ENCODE data around the gene KRTAP10-4. TPM values are rescaled to one million over a fixed set of nuclear protein-coding genes. Genes with fewer than 3 reads are reported as not detected.
"Not testable (repeated sequence)": the region's sequence is repeated elsewhere in the genome, so short reads cannot be mapped to it uniquely, and the experiment has no call there.

Gene KRTAP10-4
- total RNA-seq, 1 donor from 2014 or later = not detected

DNA sequence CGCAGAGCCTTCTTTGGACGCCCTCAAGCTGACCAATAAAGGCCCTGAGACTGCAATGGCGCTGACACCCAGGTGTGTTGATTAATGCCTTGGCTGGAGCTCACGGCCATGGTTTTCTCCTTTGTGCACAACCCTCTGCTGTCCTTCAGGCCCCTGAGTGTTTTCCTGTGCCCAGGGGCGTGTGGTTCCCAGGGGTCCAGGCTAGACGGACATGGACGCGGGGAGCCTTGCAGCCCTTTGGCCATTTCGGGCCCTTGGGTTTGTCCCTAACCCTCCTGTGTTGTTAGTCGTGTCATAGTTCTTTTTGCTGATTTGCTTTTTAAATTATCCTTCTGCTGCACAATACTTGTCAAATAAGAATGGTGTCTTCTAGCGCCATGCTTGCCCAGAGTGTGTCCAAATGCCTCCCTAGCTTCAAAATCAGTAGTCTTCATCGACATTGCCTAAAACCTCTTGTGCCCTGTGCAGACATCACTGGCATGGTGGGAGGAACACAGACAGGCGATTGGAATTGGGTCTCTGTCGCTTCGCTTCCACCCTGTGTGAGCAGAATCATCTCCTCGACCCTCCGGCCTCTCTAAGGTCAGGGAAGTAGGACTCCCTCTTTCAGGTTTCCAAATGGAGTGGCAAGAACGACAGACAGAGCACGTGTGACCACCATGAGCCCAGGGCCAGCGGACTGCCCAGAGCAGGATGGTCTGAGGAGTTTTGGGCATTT, 1.9 kb downstream of the KRTAP10-4 start:
- DNase-seq (ENCODE audit: extremely low read depth, low read depth, low spot score) = no peak

DNA sequence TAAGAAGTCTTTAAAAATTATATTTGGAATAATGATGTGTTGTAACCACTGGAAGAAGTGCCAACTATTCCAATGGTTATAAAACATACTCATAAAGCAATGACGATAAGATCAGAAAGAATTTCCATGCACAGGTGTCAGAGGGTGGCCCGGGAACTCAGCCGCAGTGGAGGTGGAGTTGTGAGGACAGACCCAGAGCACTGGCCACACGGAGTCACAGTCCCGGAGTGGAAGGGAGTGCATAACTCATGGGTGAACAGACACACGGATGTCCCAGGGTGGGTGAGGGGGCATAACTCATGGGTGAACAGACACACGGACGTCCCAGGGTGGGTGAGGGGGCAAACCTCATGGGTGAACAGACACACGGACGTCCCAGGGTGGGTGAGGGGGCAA, 2.5 kb downstream of the KRTAP10-4 start:
- DNase-seq (ENCODE audit: extremely low read depth, low read depth, low spot score) = no peak

DNA sequence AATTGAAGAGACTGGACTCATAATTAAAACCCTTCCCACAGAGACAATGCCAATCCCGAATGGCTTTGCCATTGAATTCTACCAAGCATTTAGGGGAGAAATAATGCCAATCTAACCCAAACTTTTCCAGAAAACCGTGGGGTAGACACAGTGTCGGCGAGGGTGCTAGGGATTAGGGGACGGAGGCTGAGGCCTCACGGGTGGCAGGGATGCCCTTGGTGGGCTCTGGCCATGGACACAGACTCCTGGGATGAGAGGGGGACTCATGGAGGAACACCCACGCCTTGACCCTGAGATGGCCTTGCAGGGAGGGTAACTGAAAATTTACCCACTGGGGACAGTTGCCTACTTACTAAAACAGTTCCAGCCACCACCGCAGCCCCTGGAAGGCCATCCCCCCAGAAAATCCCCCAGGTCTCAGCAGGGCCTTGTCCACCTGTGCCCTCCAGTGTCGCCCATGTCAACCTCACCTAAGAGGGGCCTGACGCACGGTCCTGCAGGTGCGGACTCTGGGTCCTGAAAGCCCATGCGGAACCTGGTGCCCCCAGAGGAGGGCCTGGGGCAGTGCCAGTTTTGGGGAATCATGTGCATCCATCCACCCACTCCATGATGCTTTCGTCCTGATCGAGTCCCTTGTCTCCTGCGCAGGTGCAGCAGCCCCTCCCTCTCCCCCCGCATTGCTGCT, 5.0 kb downstream of the KRTAP10-4 start:
- no peak for DNase-seq (ENCODE audit: extremely low read depth, low read depth, low spot score)

DNA sequence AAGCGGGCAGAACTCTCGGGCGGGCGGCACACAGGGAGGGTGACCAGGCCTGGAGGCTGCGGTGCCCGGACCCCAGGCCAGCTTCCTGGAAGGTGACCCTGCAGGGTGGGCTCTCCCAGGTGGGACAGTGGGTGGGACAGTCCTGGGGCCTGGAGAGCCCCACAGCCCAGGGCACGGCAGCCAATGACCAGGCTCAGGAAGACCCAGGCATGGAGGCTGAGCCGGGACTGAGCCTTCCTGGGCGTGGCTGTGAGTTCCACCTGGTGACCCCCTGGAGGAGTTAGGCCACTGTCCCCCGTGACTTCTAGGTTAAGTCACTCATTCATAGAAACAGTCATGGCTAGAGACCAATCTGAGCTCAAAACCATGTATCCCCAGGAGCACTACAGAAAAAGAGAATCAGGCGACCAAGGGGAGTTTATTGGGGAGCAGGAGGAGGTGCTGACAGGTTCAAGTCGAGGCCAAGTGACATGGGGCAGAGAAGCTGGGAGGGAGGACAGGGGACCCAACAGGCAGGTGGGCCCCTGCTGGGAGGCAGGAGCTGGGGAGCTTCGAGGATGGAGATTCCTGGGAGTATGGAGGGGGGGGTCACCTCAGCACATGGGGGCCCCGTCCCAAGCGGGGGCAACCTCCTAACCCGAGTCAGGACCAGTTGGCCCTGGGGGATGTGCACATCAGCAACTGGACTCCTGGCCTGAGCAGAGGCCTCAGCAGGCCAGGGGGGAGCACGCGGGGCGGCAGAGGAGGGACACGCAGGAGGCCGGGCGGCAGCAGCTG, 5.7 kb downstream of the KRTAP10-4 start:
- DNase-seq (ENCODE audit: extremely low read depth, low read depth, low spot score) = no peak

DNA sequence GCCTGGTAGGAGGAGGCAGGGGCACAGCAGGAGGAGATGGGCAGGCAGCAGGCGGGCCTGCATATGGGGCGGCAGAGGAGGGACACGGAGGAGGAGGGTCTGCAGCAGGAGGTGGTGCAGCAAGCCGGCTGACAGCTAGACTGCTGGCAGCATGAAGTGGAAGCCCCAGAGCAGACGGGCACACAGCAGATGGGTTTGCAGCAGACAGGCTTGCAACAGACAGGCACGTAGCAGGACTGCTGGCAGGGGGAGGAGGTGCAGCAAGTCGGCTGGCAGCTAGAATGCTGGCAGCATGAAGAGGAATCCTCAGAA, 6.3 kb downstream of the KRTAP10-4 start:
- DNase-seq (ENCODE audit: extremely low read depth, low read depth, low spot score) = no peak

DNA sequence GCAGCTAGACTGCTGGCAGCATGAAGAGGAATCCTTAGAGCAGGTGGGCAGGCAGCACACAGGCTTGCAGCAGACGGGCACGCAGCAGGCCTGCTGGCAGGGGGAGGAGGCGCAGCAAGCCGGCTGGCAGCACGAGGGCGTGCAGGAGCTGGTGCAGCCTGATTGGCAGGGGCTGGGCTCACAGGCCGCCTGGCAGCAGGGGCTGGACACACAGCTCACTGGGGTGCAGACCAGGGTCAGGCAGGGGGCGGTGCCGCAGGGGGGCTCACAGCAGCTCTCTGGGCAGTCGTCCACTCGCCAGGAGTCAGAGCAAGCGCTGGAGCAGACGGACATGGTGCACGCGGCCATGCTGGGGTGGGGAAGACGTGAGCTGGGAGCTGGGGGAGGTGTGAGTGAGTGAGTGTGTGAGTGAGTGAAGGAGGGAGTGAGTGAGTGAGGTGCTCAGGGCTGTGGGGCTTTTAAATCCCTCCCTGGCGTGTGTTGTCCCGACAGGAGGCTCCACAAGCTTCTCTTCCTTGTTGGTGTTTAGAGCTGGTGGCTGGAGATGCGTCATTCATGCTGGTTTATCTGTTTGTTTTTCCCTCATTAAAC, 6.8 kb downstream of the KRTAP10-4 start, which contains the start of gene KRTAP10-5:
KRTAP10-5 (minus strand) TSS at position 374 of the 591 bp plus-strand sequence; CDS start at position 348, 26 bp downstream.
- DNase-seq (ENCODE audit: extremely low read depth, low read depth, low spot score) = not testable (repeated sequence)

DNA sequence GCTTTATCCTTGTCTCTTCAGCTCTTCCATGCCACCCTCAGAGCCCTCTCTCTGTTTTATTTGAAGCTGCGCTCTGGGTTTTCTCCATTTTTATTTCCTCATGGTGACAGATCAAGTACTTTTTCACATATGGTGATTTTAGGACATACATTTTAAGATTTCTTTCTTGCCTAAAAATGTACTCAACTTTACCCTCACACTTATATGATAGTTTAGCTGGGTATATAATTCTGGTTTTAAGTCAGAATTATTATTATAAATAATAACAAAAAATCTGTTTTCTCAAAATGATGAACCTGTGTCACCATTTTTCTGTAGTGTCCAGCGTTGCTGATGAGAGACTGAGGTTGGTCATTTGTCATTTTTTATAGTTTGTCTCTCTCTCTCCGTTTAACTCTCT, 7.6 kb downstream of the KRTAP10-4 start:
- DNase-seq (ENCODE audit: extremely low read depth, low read depth, low spot score) = no peak

DNA sequence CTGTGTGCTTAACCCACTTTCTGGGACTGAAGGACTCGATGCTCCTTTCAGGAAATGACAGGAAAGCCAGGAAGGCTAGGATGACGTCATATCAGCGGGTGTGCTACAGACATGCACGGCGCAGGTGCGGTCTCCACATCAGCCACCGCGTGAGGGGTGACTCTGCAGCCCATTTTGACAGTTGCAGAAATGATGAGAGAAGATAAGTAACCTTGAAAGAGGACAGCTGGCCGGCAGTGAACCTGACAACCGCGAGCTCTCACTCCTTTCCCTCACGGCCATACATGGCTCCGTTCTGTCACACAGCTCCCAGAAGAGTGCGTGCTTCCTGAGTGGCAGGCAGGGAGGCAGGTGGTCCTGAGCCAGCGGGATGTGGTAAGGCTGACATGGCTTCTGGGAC, 8.5 kb downstream of the KRTAP10-4 start:
- DNase-seq (ENCODE audit: extremely low read depth, low read depth, low spot score) = no peak

DNA sequence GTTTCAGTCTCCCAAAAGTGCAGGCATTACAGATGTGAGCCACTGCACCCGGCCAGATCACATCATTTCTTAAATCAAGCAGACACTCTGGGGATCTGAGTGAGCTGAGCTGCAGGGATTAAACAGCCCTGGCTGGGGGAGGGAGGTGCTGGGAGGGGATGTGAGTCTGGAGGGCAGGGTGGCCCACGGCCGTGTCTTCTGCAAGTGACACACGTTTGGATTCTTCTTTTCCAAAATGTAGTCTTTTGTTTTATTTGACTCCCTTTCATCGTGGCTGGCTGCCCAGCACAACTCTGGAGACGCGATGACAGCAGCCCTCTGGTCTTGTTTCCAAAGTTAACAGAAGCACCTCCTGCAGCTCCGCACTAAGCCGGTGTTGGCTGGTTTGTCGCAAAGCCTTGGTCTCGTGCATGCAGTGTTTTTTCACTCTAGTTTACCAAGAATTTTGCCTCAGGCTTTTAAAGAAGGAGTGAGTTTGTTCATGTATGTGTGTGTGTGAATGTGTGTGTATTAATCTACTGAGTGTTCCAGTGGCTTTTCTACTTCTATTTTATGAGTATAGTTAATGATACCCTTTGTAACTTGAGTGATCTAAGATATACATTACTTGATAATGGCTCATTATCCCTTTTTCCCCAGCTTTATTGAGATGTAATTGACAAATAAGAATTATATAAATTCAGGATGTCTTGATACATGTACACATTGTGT, 9.7 kb downstream of the KRTAP10-4 start:
- DNase-seq (ENCODE audit: extremely low read depth, low read depth, low spot score) = no peak

DNA sequence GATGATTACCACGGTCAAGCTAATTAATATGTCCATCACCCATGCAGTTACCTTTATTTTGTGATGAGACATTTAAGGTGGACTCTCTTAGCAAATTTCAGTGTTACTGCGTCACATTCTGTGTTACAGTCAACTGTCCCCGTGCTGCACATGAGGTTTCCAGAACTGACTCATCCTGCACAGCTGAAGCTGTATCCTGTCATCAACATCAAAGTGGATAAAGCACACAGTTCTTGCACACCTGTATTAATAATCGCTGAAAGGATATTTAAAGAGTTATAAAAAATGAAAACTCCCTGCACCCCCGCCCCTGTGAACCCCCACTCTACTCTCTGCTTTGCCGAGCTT, 10.2 kb downstream of the KRTAP10-4 start:
- no peak for DNase-seq (ENCODE audit: extremely low read depth, low read depth, low spot score)

DNA sequence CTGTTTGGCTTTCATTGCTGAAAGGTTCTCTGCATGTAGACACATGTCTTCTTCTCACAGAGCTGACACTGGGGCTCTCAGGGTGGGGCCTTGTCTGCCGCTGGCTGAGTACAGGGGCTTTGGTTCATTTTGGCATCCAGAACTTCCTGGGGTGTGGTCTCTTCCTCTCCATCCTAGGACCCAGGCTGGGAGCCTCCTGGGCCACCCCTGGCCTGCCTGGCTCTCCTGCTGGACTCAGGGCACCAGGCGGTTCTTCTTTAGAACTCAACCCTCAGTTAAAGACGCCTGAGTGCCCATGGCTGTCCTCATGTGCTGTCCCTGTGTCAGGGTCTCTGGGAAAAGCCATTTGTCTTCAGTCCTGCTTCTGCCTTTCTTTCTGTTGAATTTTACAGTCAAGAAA, 12.4 kb downstream of the KRTAP10-4 start:
- DNase-seq (ENCODE audit: extremely low read depth, low read depth, low spot score) = no peak

DNA sequence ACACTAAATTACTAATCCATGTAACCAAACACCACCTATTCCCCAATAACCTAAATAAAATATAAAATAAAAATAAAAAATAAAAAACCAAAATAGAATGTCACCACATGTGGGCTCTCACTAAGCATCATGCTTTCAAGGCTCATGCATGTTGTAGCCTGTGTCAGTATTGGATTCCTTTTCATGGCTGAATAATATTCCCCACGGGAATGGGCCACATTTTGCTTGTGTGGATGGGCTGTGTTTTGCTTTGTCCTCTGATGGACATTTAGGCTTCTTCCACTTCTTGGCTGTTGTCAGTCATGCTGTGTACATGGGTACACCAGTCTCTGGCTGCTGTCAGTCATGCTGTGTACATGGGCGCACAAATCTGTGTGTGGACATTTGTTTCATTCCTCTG, 15.6 kb downstream of the KRTAP10-4 start:
- no peak for DNase-seq (ENCODE audit: extremely low read depth, low read depth, low spot score)

DNA sequence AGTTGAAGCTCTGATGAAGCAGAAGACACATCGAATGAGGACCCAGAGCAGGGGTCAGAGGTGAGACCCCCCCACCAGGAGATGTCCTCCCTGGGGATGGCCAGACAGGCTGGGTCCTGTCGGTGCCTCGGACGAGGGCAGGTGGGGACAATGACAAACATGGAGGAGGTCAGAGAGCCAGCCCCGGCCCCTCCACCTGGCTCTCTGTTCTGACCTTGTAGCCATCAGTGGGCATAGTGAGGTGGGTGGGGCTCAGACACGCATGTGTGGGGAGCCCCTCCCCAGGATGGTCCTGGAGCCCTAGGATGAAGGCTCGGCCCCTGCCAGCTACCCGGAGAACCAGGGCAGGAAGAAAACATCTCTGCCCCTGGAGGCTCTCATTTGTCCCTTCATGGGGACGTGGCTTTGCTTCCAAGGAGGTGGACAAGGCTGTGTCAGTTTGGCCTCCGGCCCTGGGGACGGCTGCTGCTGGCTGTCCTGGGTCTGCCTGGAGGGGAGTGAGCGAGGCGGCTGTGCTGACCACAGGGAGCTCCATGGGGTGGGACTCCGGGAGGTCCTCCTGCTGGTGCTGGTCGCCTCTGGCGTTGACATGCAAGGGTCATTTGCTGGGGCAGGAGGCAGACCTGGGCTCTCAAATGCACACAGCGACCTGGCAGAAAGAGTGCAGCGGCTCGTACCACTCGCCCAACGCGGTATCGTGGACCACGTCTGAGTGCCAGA, 16.2 kb downstream of the KRTAP10-4 start:
- DNase-seq (ENCODE audit: extremely low read depth, low read depth, low spot score) = no peak

DNA sequence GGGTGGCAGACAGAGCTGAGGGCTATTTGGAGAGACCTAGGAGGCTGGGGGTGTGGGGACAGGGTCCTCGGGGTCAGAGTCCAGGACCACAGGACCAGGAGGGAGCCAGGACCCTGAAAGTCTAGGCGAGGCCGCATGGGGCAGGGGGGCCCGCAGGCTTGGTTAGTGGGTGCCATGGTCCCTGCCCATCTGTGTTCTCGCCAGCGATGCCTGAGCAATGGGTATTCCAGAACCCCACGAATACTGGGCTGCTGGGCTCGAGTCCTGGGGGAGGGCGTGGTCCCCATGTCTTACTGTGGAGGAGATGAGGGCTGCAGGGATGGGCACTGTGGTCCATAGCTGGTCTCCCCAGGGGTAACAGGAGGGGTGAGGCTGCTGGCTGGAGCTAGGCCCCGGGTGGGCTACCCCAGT, 16.8 kb downstream of the KRTAP10-4 start:
- DNase-seq (ENCODE audit: extremely low read depth, low read depth, low spot score) = no peak

DNA sequence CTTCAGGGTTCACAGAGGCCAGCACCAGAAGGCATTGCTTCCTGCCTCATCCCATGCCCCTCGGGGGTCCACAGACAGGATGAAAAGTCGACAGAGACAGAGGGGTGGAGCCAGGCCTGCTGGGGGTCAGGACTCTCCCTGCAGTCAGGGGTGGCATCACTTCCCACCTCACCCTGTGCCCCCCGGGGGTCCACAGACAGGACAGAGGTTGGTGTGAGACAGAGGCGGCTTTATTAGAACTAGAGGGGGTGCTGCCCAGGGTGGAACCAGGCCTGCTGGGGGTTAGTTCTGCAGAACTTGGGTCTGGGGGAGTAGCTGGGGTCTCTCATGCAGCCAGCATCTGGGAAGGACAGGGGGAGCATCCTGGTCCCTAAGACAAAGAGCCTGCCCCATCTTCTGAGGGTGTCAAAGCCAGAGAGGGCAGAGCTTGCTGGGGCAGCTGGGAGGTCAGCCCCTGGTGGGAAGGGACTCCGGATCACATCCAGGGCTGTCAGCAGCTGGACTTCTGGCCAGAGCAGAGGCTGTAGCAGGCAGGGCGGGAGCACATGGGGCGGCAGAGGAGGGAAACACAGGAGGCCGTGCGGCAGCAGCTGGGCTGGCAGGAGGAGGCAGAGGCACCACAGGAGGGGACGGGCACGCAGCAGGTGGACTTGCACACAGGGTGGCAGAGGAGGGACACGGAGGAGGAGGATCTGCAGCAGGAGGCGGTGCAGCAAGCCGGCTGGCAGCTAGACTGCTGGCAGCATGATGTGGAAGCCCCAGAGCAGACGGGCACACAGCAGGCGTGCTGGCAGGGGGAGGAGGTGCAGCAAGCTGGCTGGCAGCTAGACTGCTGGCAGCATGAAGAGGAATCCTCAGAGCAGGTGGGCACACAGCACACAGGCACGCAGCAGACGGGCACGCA, 17.6 kb downstream of the KRTAP10-4 start:
- DNase-seq (ENCODE audit: extremely low read depth, low read depth, low spot score) = not testable (repeated sequence)

DNA sequence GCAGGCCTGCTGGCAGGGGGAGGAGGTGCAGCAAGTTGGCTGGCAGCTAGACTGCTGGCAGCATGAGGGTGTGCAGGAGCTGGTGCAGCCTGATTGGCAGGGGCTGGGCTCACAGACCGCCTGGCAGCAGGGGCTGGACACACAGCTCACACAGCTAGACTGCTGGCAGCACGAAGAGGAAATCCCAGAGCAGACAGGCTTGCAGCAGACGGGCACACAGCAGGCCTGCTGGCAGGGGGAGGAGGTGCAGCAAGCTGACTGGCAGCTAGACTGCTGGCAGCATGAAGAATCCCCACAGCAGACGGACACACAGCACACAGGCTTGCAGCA, 18.2 kb downstream of the KRTAP10-4 start:
- not testable (repeated sequence) for DNase-seq (ENCODE audit: extremely low read depth, low read depth, low spot score)

DNA sequence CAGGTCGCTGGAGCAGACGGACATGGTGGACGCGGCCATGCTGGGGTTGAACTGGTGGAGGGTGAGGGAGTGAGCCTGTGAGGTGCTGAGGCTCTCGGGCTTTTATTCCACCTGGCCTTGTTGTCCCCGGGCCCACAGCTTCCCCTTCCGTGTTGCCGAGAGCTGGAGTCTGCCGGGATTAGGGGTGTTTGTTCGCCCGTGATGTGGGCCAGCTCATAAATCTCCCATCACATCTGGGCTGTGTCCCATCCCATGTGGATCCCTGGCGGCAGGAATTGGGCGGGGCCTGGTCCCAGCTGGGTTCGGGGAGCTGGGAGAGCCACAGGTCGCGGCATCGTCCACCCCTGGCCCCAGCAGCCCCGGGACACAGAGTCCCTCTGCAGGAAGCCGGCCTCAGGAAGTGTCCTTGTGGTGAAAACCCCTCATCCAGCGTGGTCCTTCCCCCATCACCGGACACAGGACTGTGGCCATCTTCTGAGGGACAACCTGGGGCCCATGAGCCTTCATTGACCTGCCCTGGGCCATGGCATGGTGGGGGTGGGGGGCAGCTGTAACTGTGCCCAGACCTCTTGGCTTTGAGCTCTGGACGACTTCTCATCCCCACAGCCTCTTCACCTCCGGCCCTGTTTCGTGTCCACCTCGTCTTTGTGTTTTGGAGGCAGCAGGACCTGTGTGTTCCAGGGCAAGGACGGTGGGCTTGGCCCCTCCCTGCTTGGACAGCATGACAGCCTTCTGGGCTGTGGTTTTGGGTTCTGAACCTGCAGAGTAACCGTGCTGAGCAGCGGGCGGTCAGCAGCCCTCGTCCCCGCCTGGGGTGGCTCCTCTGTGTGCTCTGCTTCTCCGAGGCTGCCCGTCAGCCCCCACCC, 19.1 kb downstream of the KRTAP10-4 start, which contains the start of gene KRTAP10-6:
KRTAP10-6 (minus strand) TSS at position 60 of the 866 bp plus-strand sequence; CDS start at position 39, 21 bp downstream.
- DNase-seq (ENCODE audit: extremely low read depth, low read depth, low spot score) = no peak

Measured in glomerular endothelial cell (primary cell).